ENCODE measurements around the gene S100A5.
"Not testable (repeated sequence)": the region's sequence is repeated elsewhere in the genome, so short reads cannot be mapped to it uniquely, and the experiment has no call there.

S100A5 gene

DNA sequence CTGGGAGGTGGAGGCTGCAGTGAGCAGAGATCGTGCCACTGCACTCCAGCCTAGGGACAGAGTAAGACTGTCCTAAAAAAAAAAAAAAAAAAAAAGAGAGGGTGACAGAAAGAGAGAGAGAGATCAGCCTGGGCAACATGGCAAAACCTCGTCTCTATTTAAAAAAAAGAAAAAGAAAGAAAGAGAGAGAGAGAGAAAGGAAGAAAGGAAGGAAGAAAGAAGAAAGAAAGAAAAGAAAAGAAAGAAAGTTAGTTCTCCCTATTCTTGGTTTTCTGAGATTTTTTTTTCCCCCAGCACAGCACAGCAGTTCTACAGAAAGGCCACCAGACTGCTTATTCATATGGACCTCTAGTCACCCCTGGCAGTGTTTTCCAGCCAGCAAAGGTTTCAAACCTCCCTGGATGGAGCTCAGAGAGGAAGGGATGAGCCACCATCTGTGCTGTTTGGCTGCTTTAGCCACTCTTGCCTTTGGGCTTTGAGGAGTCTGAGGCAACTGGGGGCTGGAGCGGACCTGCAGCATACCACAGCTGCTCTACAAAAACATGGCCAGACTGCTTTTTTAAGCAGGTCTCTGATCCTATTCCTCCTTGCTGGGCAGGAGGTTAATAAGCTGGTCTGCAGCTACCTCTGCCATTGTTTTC, 15.5 kb downstream of the S100A5 start:
- TF ChIP-seq, protein P1, sequence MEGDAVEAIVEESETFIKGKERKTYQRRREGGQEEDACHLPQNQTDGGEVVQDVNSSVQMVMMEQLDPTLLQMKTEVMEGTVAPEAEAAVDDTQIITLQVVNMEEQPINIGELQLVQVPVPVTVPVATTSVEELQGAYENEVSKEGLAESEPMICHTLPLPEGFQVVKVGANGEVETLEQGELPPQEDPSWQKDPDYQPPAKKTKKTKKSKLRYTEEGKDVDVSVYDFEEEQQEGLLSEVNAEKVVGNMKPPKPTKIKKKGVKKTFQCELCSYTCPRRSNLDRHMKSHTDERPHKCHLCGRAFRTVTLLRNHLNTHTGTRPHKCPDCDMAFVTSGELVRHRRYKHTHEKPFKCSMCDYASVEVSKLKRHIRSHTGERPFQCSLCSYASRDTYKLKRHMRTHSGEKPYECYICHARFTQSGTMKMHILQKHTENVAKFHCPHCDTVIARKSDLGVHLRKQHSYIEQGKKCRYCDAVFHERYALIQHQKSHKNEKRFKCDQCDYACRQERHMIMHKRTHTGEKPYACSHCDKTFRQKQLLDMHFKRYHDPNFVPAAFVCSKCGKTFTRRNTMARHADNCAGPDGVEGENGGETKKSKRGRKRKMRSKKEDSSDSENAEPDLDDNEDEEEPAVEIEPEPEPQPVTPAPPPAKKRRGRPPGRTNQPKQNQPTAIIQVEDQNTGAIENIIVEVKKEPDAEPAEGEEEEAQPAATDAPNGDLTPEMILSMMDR (IDR thresholded peaks at IDR 0.05): no peak
- TF ChIP-seq ZFX (IDR thresholded peaks at IDR 0.05; ENCODE audit: borderline replicate concordance): no peak
- no peak overlapping the region for H3K27ac ChIP-seq

DNA sequence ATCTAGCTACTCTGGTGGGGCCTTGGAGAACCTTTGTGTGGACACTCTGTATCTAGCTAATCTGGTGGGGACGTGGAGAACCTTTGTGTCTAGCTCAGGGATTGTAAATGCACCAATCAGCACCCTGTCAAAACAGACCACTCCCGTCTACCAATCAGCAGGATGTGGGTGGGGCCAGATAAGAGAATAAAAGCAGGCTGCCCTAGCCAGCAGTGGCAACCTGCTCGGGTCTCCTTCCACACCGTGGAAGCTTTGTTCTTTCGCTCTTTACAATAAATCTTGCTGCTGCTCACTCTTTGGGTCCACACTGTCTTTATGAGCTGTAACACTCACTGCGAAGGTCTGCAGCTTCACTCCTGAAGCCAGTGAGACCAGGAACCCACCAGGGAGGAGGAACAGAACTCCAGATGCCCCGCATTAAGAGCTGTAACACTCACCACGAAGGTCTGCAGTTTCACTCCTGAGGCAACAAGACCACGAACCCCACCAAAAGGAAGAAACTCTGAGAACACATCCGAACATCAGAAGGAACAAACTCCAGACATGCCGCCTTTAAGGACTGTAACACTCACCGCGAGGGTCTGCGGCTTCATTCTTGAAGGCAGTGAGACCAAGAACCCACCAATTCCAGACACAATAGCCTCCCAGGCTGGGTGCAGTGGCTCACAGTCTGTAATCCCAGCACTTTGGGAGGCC, 18.2 kb downstream of the S100A5 start:
- not testable (repeated sequence) for H3K27ac ChIP-seq

DNA sequence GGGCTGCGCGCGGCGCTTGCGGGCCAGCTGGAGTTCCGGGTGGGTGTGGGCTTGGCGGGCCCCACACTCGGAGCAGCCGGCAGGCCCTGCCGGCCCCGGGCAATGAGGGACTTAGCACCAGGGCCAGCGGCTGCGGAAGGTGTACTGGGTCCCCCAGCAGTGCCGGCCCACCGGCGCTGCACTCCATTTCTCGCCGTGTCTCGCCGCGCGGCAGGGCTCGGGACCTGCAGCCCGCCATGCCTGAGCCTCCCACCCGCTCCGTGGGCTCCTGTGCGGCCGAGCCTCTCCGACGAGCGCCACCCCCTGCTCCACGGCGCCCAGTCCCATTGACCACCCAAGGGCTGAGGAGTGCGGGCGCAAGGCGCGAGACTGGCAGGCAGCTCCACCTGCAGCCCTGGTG, 18.9 kb downstream of the S100A5 start:
- H3K27ac ChIP-seq: not testable (repeated sequence)

DNA sequence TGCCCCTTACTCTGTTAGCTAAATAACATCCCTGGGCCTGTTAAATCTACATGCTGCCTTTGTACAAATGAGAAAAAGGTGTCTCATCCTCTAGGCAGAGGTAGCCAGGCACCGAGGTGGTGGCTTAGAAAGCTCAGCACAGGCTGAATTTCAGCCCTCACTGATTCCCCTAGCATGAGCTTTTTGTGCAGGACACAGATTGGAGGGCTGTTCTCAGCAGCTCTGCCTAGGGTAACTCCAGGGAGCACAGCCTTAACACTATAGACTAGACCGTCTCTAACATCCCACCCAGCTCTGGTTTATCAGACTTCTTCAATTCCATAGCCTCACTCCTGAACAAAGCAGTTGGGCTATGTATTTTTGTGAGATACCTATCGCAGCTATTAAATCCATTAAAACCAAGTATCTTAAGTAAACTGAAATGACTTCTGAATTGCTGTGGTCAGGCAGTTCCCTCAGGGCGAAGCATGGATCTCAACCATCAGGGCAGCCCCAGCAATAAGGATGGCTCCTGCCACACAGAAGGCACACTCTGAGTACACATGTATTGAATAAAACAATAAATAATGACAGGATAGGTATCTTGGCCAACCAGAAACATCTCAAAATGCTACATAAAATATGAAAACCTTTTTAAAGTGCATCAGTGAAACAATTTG, 19.8 kb downstream of the S100A5 start:
- TF ChIP-seq, protein P1 (IDR thresholded peaks at IDR 0.05): no peak
- TF ChIP-seq ZFX (IDR thresholded peaks at IDR 0.05; ENCODE audit: borderline replicate concordance): no peak
- no peak overlapping the region for H3K27ac ChIP-seq

DNA sequence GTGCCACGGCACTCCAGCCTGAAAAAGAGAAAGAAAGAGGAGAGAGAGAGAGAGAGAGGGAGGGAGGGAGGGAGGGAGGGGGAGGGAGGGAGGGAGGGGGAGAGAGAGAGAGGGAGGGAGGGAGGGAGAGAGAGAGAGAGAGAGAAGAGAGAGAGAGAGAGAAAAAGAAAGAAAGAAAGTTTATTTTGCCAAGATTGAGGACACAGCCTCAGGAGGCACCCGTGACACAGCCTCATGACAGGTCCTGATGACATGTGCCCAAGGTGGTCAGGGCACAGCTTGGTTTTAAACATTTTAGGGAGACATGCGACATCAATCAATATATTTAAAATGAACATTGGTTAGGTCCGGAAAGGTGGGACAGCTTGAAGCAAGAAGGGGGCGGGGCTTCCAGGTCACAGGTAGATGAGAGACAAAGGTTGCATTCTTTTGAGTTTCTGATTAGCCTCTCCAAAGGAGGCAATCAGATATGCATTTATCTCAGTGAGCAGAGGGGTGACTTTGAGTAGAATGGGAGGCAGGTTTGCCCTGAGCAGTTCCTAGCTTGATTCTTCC, 20.5 kb downstream of the S100A5 start:
- H3K27ac ChIP-seq: not testable (repeated sequence)

DNA sequence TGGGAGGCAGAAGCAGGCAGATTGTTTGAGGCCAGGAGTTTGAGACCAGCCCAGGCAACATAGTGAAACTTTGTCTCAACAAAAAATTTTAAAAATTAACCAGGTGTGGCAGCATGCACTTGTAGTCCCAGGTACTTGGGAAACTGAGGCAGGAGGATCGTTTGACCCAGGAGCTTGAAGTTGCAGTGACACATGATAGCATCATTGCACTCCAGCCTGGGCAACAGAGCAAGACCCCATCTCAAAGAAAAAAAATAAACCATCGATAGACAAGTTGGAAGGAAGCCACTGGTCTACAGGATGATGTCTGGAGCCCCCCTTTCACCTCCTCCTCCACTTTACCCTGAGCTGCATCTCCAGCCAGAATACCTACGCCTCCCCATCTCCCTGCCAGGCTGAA, 21.5 kb downstream of the S100A5 start:
- TF ChIP-seq ZFX (IDR thresholded peaks at IDR 0.05; ENCODE audit: borderline replicate concordance): no peak
- TF ChIP-seq, protein P1 (IDR thresholded peaks at IDR 0.05): no peak
- H3K27ac ChIP-seq: no peak overlapping the region

DNA sequence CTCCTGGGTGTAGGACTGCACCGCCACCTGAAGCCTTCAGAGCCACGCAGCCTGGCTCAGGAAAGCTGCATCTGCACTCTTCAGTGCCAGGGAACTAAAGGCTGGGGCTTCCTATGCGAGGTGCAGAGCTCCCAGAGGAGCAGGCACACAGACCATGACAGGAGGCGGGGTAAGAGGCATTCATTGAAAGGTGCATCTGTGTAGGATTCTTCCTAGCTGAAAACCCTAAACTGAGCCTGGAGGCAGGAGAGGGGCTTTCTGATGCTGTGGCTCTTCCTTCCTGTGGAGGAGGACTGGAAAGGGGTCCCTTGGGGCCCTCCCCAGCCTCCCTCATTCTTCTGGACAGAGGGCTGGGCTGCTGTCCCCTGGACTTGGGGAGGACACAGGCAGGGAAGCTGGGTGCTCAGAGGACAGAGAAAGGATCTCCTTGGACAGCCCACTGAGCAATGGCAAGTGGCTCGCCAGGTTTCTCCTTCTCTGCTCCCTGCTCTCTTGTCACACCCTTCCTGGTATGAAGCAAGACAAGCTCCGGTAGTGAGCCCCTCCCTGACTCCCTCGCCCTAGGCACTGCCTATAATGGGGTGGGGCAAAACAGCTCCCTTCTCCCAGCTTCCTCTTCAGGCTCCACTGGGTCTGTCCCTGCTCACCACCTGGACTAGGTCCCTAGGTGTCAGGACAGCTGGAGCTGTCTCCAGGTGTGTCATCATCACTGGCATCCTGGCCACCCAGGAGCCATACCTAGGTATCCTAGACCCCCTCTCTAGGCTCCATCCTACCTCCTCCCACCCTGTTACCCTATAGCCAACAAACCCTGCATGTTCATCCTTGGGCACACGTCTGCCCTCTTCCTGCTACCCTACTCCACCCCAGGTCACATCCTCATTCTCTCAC, 25.0 kb downstream of the S100A5 start:
- TF ChIP-seq, protein P1 (IDR thresholded peaks at IDR 0.05): no peak
- TF ChIP-seq ZFX (IDR thresholded peaks at IDR 0.05; ENCODE audit: borderline replicate concordance): no peak
- peak overlapping the region; percentile 45 for H3K27ac ChIP-seq

DNA sequence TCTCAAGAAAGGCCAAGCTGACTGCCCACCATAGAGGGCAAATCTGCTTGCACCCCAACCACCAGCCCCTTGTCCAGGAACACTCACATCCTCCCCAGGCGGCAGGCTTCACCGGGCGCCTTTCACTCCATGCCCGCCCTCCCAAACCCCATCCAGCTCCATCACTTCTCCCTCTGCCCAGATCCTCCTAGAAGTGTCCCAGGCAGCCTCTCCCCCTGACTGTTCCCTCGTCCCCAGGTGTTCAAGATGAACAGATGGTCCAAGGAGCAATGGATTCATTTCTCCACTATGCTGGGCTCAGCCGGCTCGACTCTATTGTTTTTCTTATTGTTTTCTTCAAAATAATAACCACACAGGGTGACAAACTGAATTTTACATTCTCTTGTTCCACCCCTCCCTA, 27.1 kb downstream of the S100A5 start:
- TF ChIP-seq, protein P1 (IDR thresholded peaks at IDR 0.05): no peak
- no peak for TF ChIP-seq ZFX (IDR thresholded peaks at IDR 0.05; ENCODE audit: borderline replicate concordance)
- H3K27ac ChIP-seq: no peak overlapping the region
